Measurements from ENCODE around the gene BAZ2B. TPM values are rescaled to one million over a fixed set of nuclear protein-coding genes. Genes with fewer than 3 reads are reported as not detected.

Gene BAZ2B
- total RNA-seq, 2 donors from 2014 or later, result 53.1 to 64.1 TPM

DNA sequence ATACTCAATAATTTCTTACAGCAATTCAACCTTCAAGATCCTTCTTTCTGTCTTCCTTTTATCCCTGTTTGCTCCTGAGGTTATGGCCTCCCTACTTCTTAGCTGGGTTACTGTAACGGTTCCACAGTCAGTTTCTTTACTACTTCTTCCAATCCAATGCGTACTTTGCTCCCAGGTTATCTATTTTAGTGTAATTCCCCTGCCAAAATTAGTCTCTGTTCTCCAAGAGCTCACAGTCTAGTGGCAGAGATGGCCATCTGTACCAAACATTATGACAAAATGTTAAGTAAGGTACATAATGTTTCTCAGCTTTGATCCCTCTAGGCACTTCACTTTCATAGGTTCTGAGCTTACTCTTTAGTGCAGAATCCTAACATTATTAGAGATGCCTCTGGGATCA lies 244.8 kb downstream of the BAZ2B start:
- Mint-ChIP-seq H3K4me1 (no peaks in the 10 kb centered on the region), H3K4me3 (no peak overlapping the region), H3K27me3 (ENCODE audit: insufficient read depth) (no peaks in the 10 kb centered on the region), H3K9me3 (no peaks in the 10 kb centered on the region), H3K27ac (no peak overlapping the region), H3K36me3 (ENCODE audit: low read depth) (peaks cover 55% of the 10 kb centered on the region)
- Histone ChIP-seq H3K27me3 (ENCODE audit: control insufficient read depth, insufficient read depth, low read length, poor library complexity, severe bottlenecking) (no peaks in the 10 kb centered on the region), H3K4me3 (ENCODE audit: low read length) (no peak overlapping the region), H3K4me1 (ENCODE audit: control insufficient read depth, insufficient read depth, low read length) (no peaks in the 10 kb centered on the region), H3K36me3 (ENCODE audit: control insufficient read depth, insufficient read depth, low read length) (peaks cover 52% of the 10 kb centered on the region), H3K27ac (ENCODE audit: low read depth, low read length) (no peak overlapping the region), H3K9ac (ENCODE audit: extremely low read depth, low read length, poor library complexity, severe bottlenecking) (no peak overlapping the region), H3K9me3 (ENCODE audit: control insufficient read depth, low read length) (no peaks in the 10 kb centered on the region)
- 49 to 50% methylated on average over 2 of the region's 2 CpGs for WGBS, 2 experiments (ENCODE audit: insufficient coverage in 1 of 2, insufficient read length in 1 of 2)
- TF ChIP-seq, protein P1, sequence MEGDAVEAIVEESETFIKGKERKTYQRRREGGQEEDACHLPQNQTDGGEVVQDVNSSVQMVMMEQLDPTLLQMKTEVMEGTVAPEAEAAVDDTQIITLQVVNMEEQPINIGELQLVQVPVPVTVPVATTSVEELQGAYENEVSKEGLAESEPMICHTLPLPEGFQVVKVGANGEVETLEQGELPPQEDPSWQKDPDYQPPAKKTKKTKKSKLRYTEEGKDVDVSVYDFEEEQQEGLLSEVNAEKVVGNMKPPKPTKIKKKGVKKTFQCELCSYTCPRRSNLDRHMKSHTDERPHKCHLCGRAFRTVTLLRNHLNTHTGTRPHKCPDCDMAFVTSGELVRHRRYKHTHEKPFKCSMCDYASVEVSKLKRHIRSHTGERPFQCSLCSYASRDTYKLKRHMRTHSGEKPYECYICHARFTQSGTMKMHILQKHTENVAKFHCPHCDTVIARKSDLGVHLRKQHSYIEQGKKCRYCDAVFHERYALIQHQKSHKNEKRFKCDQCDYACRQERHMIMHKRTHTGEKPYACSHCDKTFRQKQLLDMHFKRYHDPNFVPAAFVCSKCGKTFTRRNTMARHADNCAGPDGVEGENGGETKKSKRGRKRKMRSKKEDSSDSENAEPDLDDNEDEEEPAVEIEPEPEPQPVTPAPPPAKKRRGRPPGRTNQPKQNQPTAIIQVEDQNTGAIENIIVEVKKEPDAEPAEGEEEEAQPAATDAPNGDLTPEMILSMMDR (conservative IDR thresholded peaks at IDR 0.05), result no peak
- no peak for DNase-seq

GRCh38 chr2:159366538-159366937 lies 249.8 kb downstream of the BAZ2B start:
- Mint-ChIP-seq H3K4me1 (peaks cover 6% of the 10 kb centered on the region), H3K36me3 (ENCODE audit: low read depth) (peaks cover 77% of the 10 kb centered on the region), H3K4me3 (no peak overlapping the region), H3K9me3 (peaks cover 5% of the 10 kb centered on the region), H3K27ac (no peak overlapping the region), H3K27me3 (ENCODE audit: insufficient read depth) (no peaks in the 10 kb centered on the region)
- DNase-seq, result no peak
- Histone ChIP-seq H3K9me3 (ENCODE audit: control insufficient read depth, low read length) (no peaks in the 10 kb centered on the region), H3K27me3 (ENCODE audit: control insufficient read depth, insufficient read depth, low read length, poor library complexity, severe bottlenecking) (no peaks in the 10 kb centered on the region), H3K4me1 (ENCODE audit: control insufficient read depth, insufficient read depth, low read length) (peaks cover 9% of the 10 kb centered on the region), H3K9ac (ENCODE audit: extremely low read depth, low read length, poor library complexity, severe bottlenecking) (no peak overlapping the region), H3K27ac (ENCODE audit: low read depth, low read length) (no peak overlapping the region), H3K4me3 (ENCODE audit: low read length) (no peak overlapping the region), H3K36me3 (ENCODE audit: control insufficient read depth, insufficient read depth, low read length) (peaks cover 57% of the 10 kb centered on the region)
- TF ChIP-seq, protein P1 (conservative IDR thresholded peaks at IDR 0.05), result no peak
- 95% methylated on average over 3 of the region's 3 CpGs for WGBS, 2 experiments (ENCODE audit: insufficient coverage in 1 of 2, insufficient read length in 1 of 2)

DNA sequence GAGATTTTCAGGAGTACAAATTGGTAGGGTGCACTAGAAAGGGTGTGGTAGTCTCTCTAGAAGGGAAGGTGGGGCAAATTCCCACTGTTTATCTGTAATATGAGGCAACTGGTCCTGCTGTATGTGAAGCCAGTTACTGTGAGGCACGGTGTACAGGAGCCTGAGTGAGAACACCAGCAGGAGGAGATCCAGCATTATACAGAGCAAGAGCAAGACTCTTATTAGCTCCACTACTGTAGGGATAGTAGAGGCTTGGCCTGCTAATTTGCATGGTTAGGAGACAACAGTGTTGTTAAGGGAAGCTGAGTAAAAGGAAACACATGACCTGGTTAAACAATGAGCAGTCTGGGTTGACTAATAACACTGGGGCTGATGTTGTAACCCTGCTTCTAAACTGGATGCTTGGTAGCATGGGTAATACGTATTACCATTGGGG lies 253.5 kb downstream of the BAZ2B start:
- TF ChIP-seq, protein P1 (conservative IDR thresholded peaks at IDR 0.05), result no peak
- Histone ChIP-seq H3K27ac (ENCODE audit: low read depth, low read length) (no peak overlapping the region), H3K9me3 (ENCODE audit: control insufficient read depth, low read length) (no peaks in the 10 kb centered on the region), H3K27me3 (ENCODE audit: control insufficient read depth, insufficient read depth, low read length, poor library complexity, severe bottlenecking) (no peaks in the 10 kb centered on the region), H3K36me3 (ENCODE audit: control insufficient read depth, insufficient read depth, low read length) (peaks cover 38% of the 10 kb centered on the region), H3K9ac (ENCODE audit: extremely low read depth, low read length, poor library complexity, severe bottlenecking) (no peak overlapping the region), H3K4me3 (ENCODE audit: low read length) (no peak overlapping the region), H3K4me1 (ENCODE audit: control insufficient read depth, insufficient read depth, low read length) (peaks cover 9% of the 10 kb centered on the region)
- DNase-seq, result no peak
- Mint-ChIP-seq H3K27me3 (ENCODE audit: insufficient read depth) (no peaks in the 10 kb centered on the region), H3K4me3 (no peak overlapping the region), H3K36me3 (ENCODE audit: low read depth) (peaks cover 61% of the 10 kb centered on the region), H3K4me1 (peaks cover 10% of the 10 kb centered on the region), H3K27ac (no peak overlapping the region), H3K9me3 (peaks cover 12% of the 10 kb centered on the region)
- WGBS, 2 experiments (ENCODE audit: insufficient coverage in 1 of 2, insufficient read length in 1 of 2), result 94% methylated on average over 2 of the region's 2 CpGs
